Hindlimb muscle (tissue), 1 donor: Measurements from ENCODE around the gene SHISAL2A. TPM values are rescaled to one million over a fixed set of nuclear protein-coding genes. Genes with fewer than 3 reads are reported as not detected.

Experiments used
- DNase-seq: peaks from one replicate; pipeline ENCODE4 v3.0.0-alpha.2; 2013
- polyA plus RNA-seq: library from polyadenylated mRNA; unstranded; fragments of 120-200 nt; gene quantifications from one replicate; pipeline ENCODE4 v1.2.1, GENCODE V29; 2013; ENCODE audit not compliant: insufficient read length

Gene SHISAL2A
- 5.5 TPM for polyA plus RNA-seq

GRCh38 chr1:52632732-52633290 is at the start of gene SHISAL2A:
Gene SHISAL2A (plus strand): TSS chr1:52633168. CDS start chr1:52633494, 326 bp downstream.
- peak; percentile 55 for DNase-seq

- DNase-seq: no peak
Measured at GRCh38 chr1:52585474-52585873, 47.5 kb upstream of the SHISAL2A start.

GRCh38 chr1:52588027-52588426 is 44.9 kb upstream of the SHISAL2A start:
- DNase-seq: no peak

GRCh38 chr1:52588535-52588934 is 44.4 kb upstream of the SHISAL2A start:
- DNase-seq: no peak

- DNase-seq: no peak
Measured at GRCh38 chr1:52590266-52590665, 42.7 kb upstream of the SHISAL2A start.

GRCh38 chr1:52592637-52593323 is 40.2 kb upstream of the SHISAL2A start:
- no peak for DNase-seq

- DNase-seq: no peak
Measured at GRCh38 chr1:52593495-52593894, 39.5 kb upstream of the SHISAL2A start.

GRCh38 chr1:52595061-52595460 is 37.9 kb upstream of the SHISAL2A start:
- no peak for DNase-seq

GRCh38 chr1:52597912-52598311 is 35.1 kb upstream of the SHISAL2A start:
- DNase-seq: no peak

GRCh38 chr1:52598729-52599128 is 34.2 kb upstream of the SHISAL2A start:
- DNase-seq: no peak

GRCh38 chr1:52599236-52599635 is 33.7 kb upstream of the SHISAL2A start:
- DNase-seq: no peak

- DNase-seq: no peak
Measured at GRCh38 chr1:52600533-52601179, 32.3 kb upstream of the SHISAL2A start.

- DNase-seq: no peak
Measured at GRCh38 chr1:52601519-52601918, 31.4 kb upstream of the SHISAL2A start.

GRCh38 chr1:52601991-52602855 is 30.7 kb upstream of the SHISAL2A start, which contains the start of gene GPX7:
Gene GPX7 (plus strand): TSS chr1:52602371. CDS start chr1:52602410, 39 bp downstream.
- peak; percentile 74 for DNase-seq

GRCh38 chr1:52602856-52603600 is 29.9 kb upstream of the SHISAL2A start:
- peak; percentile 58 for DNase-seq

- DNase-seq: no peak
Measured at GRCh38 chr1:52603630-52604029, 29.3 kb upstream of the SHISAL2A start.

- no peak for DNase-seq
Measured at GRCh38 chr1:52604063-52604770, 28.8 kb upstream of the SHISAL2A start.

GRCh38 chr1:52613636-52614373 is 19.2 kb upstream of the SHISAL2A start:
- DNase-seq: no peak

GRCh38 chr1:52614671-52615070 is 18.3 kb upstream of the SHISAL2A start:
- no peak for DNase-seq

- no peak for DNase-seq
Measured at GRCh38 chr1:52615489-52616042, 17.4 kb upstream of the SHISAL2A start.
